Lower leg skin (tissue), 4 donors: ENCODE data around the gene GGA2. TPM values are rescaled to one million over a fixed set of nuclear protein-coding genes. Genes with fewer than 3 reads are reported as not detected.

Experiments
- DNase-seq, 2 donors: peaks; one replicate each; pipeline ENCODE4 v3.0.0-alpha.2; 2019; ENCODE audit warnings: low spot score in 2 of 2
- H3K4me3 ChIP-seq: fragments of 200-600 bp; sonication (generic); 2 replicates; pipeline ENCODE4 v1.5.1; 2017; ENCODE audit warnings: mild to moderate bottlenecking, low read depth; ENCODE audit not compliant: poor library complexity, severe bottlenecking
- POLR2A ChIP-seq, 2 donors: fragments of 450-650 bp; IDR thresholded peaks; one replicate each; pipeline ENCODE4 v1.6.1; 2016 to 2017; ENCODE audit warnings: antibody characterized with exemption in 2 of 2, mild to moderate bottlenecking in 1 of 2, moderate library complexity in 1 of 2
- WGBS, 2 donors: methylation state at CpG; one replicate each; pipeline ENCODE4 v1.1.5; 2018; 5-methylcytosine and 5-hydroxymethylcytosine counted together
- intact Hi-C: fragments of 100-400 bp; cut with DNase I; formaldehyde crosslinking; loops from one replicate; pipeline ENCODE4 v1.15.0; 2023; ENCODE audit warnings: low total_unique reads
- total RNA-seq, 4 donors: library from RNA; depleted of rRNA; stranded (reverse); fragments of >200 nt; gene quantifications; one replicate each; pipeline ENCODE4 v1.1.0, GENCODE V29; 2016
- TF ChIP-seq, protein P1 (sequence below), 3 donors: fragments of 450-650 bp; IDR thresholded peaks; one replicate each; pipeline ENCODE4 v1.5.1; 2016; ENCODE audit warnings: antibody characterized with exemption in 3 of 3, mild to moderate bottlenecking in 3 of 3, moderate library complexity in 2 of 3

Gene GGA2
- total RNA-seq, 4 donors from 2014 or later = 40.7 to 80.4 (median 61.4) TPM

DNA sequence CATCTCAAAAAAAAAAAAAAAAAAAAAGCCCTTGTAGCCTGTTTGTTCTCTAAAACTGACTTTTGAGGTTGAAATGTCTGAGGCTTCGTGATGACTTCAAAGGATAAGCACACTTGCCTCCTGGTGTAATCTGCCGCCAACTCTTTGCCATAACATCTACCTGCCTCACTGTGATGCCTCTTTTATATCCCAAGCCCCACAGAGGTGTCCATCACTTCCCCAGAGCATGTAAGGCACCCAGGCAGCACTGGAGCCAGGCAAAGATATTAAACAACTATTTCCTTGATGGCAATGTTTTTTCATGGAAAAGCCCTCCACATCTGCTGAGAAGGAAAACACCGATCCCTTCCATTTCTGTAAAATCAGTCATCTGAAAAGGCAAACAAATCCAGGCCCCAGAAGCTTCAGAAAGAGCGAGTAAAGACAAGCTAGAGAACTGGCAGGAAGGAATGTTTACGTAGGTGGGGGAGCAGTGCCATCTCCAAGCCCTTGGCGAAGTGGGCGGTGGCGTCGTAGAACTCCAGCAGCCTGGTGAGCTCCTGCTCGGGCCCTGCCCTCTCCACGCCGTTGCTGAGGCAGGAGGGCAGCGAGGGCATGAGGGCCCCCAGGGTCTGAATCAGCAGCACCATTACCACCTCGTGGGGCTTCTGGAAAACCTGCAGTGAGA lies 85.9 kb downstream of the GGA2 start:
- no peak overlapping the region for H3K4me3 ChIP-seq
- TF ChIP-seq, protein P1, sequence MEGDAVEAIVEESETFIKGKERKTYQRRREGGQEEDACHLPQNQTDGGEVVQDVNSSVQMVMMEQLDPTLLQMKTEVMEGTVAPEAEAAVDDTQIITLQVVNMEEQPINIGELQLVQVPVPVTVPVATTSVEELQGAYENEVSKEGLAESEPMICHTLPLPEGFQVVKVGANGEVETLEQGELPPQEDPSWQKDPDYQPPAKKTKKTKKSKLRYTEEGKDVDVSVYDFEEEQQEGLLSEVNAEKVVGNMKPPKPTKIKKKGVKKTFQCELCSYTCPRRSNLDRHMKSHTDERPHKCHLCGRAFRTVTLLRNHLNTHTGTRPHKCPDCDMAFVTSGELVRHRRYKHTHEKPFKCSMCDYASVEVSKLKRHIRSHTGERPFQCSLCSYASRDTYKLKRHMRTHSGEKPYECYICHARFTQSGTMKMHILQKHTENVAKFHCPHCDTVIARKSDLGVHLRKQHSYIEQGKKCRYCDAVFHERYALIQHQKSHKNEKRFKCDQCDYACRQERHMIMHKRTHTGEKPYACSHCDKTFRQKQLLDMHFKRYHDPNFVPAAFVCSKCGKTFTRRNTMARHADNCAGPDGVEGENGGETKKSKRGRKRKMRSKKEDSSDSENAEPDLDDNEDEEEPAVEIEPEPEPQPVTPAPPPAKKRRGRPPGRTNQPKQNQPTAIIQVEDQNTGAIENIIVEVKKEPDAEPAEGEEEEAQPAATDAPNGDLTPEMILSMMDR (IDR thresholded peaks at IDR 0.05) = no peak
- no peak for TF ChIP-seq POLR2A (IDR thresholded peaks at IDR 0.05)
- WGBS, 2 donors = 57 to 59% methylated on average over 14 of the region's 14 CpGs
- intact Hi-C loops = no loop called here
- peak; percentile 73 to 88 for DNase-seq

DNA sequence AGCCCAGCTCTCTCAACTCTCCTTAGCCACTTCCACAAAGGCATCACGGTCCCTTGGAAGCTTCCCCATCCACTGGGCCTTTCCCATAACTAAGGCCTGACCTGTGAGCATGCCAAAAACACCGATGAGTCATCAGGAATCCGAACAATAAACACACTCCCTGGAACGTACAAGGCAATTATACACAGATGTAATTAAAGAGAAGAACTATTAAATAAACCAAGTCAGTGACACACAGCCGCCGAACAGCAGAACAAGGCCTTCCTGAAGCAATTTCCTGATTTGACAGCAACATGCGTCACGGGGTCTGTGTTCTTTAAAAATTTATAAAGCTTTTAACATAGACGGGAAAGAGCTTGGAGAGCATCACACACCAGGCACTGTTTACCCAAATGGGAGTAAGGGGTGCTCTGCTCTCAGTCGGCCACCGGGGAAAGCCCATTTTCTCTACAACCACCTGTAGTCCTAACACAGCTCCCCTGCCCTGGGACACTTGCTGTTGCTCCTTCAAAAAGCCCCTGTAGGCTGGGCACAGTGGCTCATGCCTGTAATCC lies 86.7 kb downstream of the GGA2 start:
- TF ChIP-seq, protein P1 (IDR thresholded peaks at IDR 0.05) = no peak
- no peak for TF ChIP-seq POLR2A (IDR thresholded peaks at IDR 0.05)
- intact Hi-C loops = no loop called here
- WGBS, 2 donors = 17 to 21% methylated on average over 11 of the region's 11 CpGs
- no peak overlapping the region for H3K4me3 ChIP-seq
- peak; percentile 90 to 95 for DNase-seq

DNA sequence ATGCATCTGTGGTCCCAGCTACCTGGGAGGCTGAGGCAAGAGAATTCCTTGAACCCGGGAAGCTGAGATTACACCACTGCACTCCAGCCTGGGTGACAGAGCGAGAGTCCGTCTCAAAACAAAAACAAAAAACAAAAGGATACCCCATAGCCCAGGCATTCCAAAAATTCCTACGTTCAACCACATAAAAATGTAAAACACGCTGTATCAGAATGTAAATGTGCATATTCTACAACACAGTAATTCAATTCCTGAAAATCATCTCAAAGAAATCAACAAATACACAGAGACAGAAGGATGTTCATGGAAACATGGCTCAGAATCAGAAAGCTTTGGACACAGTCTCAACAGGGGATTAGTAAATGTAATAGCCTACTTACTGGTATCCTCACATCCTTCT lies 90.3 kb downstream of the GGA2 start:
- H3K4me3 ChIP-seq = no peak overlapping the region
- WGBS, 2 donors = 81 to 82% methylated on average over 5 of the region's 5 CpGs
- no peak for DNase-seq
- TF ChIP-seq, protein P1 (IDR thresholded peaks at IDR 0.05) = no peak
- TF ChIP-seq POLR2A (IDR thresholded peaks at IDR 0.05) = no peak
- intact Hi-C loops = no loop called here

DNA sequence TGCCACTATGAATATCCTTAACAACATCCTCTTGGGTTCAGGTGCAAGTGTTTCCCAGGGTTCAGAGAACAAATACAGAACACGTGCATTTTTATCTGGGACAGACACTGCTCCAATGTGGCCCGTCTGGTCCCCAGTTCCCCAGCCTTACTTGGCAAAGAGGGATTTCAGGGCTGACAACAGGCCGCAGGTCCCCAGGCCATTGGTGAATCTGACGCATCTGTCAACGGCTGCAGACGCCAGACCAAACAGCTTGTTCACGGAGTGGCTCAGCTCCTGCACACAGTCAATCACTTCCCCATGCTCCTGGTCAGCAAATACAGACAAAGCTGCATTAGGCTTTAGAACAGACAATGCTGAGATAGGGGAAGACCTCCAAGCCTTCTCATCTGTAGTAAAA lies 93.5 kb downstream of the GGA2 start:
- TF ChIP-seq, protein P1 (IDR thresholded peaks at IDR 0.05) = no peak
- TF ChIP-seq POLR2A (IDR thresholded peaks at IDR 0.05) = no peak
- DNase-seq = no peak
- WGBS, 2 donors = 82 to 92% methylated on average over 7 of the region's 7 CpGs
- intact Hi-C loops = no loop called here
- no peak overlapping the region for H3K4me3 ChIP-seq

DNA sequence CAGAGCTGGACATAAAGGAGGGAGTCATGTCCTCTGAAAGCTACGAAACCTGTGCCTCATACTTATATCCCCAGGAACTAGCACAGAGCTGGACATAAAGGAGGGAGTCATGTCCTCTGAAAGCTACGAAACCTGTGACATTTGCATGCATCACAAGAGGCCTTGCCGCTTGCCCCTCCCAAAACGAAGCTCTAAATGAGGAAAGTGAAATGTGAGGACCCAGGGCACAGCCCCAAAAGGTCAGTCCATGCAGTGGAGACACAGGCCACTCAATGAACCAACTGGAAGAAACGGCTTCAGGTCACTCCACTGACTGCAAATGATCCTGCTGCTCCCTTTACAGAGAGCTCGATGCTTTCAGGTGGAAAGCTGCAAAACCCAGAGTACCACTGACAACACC lies 95.6 kb downstream of the GGA2 start:
- intact Hi-C loops = no loop called here
- no peak for DNase-seq
- no peak overlapping the region for H3K4me3 ChIP-seq
- TF ChIP-seq, protein P1 (IDR thresholded peaks at IDR 0.05) = no peak
- no peak for TF ChIP-seq POLR2A (IDR thresholded peaks at IDR 0.05)
- WGBS, 2 donors = 92 to 98% methylated on average over 6 of the region's 6 CpGs

Other genes starting within 250 kb of the GGA2 start
- 10 to 100 TPM; 33.4 to 91.4 (median 76.6) TPM for gene SCNN1B, start 208.2 kb downstream of the GGA2 start, total RNA-seq
- 10 to 100 TPM; 17.5 to 22.6 (median 18.0) TPM for gene COG7, start 57.3 kb downstream of the GGA2 start, total RNA-seq
- 10 to 100 TPM; 16.8 to 27.1 (median 20.7) TPM for gene EARS2, start 46.9 kb upstream of the GGA2 start, total RNA-seq
- 10 to 100 TPM; 32.5 to 61.3 (median 42.7) TPM for gene UBFD1, start 47.2 kb upstream of the GGA2 start, total RNA-seq
- gene NDUFAB1, start 85.8 kb upstream of the GGA2 start, total RNA-seq = 10 to 100 TPM; 47.8 to 77.8 (median 56.7) TPM
- 10 to 100 TPM; 10.9 to 16.3 (median 13.0) TPM for gene PALB2, start 130.8 kb upstream of the GGA2 start, total RNA-seq
- gene DCTN5, start 131.0 kb upstream of the GGA2 start, total RNA-seq = 10 to 100 TPM; 37.4 to 54.0 (median 46.7) TPM
- gene PLK1, start 168.4 kb upstream of the GGA2 start, total RNA-seq = 1 to 10 TPM; 2.4 to 5.9 (median 4.4) TPM
- gene ERN2, start 202.7 kb upstream of the GGA2 start, total RNA-seq = 1 to 10 TPM in 1 of 4 donors, under 1 TPM in 3; 0.25 to 2.4 (median 0.49) TPM
- gene CHP2, start 244.5 kb upstream of the GGA2 start, total RNA-seq = 100 to 1,000 TPM; 120 to 176 (median 134) TPM